ENCODE results near the gene SHCBP1.
"Not testable (repeated sequence)": the region's sequence is repeated elsewhere in the genome, so short reads cannot be mapped to it uniquely, and the experiment has no call there.

SHCBP1 gene, protein sequence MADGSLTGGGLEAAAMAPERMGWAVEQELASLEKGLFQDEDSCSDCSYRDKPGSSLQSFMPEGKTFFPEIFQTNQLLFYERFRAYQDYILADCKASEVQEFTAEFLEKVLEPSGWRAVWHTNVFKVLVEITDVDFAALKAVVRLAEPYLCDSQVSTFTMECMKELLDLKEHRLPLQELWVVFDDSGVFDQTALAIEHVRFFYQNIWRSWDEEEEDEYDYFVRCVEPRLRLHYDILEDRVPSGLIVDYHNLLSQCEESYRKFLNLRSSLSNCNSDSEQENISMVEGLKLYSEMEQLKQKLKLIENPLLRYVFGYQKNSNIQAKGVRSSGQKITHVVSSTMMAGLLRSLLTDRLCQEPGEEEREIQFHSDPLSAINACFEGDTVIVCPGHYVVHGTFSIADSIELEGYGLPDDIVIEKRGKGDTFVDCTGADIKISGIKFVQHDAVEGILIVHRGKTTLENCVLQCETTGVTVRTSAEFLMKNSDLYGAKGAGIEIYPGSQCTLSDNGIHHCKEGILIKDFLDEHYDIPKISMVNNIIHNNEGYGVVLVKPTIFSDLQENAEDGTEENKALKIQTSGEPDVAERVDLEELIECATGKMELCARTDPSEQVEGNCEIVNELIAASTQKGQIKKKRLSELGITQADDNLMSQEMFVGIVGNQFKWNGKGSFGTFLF

DNA sequence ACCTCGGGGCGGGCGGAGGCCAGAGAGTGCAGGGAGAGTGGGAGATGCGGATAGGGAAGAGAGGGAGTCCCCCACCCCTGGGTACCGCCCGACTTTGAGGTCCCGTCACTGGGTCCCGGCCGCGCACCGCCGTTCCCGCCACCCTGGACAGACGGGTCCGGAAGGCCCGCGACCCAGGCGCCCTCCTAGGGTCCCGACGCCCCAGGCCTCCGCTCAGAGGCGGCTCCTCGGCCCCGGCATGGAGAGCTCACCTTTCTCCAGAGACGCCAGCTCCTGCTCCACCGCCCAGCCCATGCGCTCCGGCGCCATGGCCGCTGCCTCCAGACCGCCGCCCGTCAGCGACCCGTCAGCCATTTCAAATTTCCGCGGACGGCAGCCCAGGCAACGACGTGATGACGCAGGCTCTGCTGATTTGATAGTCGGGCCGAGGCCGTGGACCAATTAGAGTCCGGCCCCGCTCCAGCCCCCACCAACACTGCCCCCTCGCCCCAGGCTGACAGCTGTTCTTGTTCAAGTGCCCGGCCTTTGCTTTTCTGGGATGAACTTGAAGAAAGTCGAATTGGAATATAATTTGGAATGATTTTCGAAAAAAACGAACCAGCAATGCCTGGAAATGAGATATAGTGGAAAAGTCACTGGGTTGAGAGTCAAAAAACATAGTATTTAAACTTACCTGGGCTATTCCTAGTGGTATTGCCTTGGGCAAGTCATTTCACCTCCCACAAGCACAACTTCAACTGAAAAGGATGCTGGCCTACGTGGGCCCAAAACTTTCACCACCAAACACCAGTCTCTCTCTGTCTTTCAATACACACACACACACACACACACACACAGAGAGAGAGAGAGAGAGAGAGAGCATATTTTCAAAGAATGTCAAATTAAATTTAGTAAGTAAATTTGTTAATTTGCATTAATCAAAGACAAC, at the start of gene SHCBP1:
TSS of gene SHCBP1 (minus strand) at position 374 of the 928 bp plus-strand sequence. CDS start at position 354, 20 bp downstream.
- DNase-seq, result peak; percentile 74

GRCh38 chr16:46662123-46662522, 40.9 kb upstream of the SHCBP1 start:
- DNase-seq, result no peak

- DNase-seq, result no peak
Observed at GRCh38 chr16:46658925-46659324, 37.7 kb upstream of the SHCBP1 start.

DNA sequence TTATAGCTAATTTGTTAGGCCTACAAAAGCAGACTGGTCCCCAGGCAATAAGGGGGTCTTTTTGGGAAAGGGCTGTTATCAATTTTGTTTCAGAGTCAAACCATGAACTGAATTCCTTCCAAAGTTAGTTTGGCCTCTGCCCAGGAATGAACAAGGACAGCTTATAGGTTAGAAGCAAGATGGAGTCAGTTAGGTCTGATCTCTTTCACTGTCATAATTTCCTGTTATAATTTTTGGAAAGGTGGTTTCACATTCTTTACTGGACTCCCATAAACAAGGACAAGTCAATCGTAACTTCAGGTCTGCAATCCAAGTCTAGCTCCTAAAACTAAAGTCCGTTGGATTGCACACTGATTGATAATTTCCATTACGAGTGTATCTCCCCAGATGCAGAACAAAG, 30.1 kb upstream of the SHCBP1 start:
- no peak for DNase-seq

GRCh38 chr16:46650254-46650623, 29.1 kb upstream of the SHCBP1 start:
- DNase-seq, result no peak

- no peak for DNase-seq
Observed at GRCh38 chr16:46649588-46650253, 28.5 kb upstream of the SHCBP1 start.

DNA sequence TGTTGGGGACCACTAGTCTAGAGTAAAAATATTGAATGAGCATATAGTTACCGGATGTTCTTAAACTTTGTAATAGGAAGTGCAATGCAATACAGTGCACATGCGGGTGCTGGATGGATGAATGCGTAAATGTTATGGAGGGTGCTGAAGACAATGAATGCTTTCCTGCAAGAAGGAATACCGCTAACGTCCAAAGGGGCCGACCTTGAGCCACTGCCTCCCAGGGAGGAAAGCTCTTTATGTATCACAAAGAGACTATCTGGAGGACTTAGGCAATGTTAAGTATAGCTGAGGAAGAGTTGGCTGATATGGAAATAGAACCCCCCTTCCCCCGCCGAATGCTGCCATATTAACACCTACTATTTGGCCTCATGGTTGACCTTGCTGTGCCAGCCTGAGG, 27.5 kb upstream of the SHCBP1 start:
- no peak for DNase-seq

DNA sequence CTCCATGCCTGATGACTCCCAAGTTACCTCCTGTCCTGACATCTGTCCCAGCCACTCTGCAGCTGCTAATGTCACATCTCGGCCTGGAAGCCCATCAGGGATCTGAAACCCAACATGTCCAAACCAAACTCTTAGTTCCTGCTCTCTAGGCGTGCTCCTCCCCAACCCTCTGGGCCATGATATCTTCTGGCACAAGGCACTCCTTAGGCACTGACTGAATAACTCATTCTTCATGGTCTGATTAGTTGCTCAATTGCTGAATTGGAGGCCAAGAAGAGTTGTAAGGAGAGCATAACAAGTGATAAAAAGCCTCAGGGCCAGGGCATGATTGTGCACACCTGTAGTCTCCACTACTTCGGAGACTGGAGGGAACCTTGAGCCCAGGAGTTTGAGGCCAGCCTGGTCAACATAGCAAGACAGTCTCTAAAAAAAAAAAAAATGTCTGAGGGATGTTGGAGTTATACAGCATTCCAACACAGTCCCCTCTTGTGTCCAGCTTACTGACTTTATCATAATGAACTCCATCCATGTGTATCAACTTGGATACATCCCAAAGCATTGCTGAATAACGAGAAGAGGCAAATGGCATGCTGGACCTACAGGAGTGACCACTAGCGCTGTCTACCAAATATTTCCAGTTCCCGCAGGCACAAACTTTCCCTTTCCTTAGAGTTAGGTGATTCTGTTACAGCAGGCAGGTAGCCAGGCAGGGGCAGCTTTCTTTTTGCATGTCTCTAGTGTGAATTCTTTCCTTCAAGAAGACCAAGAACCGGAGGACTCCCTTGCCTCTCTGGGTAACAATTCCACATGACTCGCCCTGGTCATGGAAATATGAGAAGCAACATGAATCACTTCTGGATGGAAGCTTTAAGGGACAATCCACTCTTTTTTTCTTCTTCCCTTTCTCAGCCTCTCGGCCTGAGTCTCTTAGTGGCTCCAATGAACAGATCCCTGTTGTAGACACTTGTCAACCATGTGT, 18.1 kb upstream of the SHCBP1 start:
- DNase-seq, result no peak

DNA sequence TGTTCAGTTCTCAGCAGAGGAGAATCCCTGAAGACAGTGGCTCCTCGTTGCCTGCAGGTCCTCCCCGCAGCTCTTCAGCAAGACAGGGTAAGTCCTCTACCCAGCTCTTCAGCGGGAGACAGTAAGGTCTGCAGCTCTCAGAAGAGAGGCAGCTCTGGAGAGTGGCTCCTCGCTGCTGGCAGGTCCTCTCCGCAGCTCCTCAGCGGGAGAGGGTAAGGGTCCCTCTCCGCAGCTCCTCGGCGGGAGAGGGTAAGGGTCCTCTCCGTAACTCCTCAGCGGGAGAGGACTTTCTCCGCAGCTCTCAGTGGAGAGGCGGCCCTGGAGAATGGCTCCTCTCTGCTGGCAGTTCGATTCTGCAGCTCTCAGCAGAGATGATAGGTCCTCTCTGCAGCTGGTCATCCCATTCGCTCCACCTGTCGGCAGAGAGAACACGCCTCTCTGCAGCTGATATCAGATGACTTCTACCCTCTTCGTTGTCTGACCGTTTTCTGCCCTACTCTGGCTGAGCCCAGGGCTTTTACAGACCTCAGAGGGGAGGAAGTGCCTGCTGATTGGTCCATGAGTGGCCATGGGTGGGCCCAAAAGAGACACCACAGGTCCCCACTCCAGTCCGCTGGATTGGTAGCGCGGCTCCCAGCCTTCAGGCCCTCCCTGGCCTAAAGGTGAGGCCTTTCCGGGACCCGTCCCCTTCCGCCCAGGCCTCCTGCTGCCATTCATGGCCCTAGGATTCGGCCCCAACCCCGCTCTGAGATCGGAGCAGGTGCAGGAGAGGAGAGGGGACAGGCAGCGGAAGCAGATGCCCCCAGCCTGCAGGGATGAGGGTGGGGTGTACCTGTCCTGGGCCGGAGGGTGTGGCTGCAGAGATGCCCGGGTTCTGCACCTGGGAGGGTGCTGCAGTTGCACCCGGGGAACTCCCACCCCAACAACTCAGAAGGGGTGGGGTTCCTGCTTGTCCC, 11.9 kb upstream of the SHCBP1 start:
- DNase-seq, result no peak

GRCh38 chr16:46629331-46630219, 8.4 kb upstream of the SHCBP1 start:
- DNase-seq, result no peak

GRCh38 chr16:46627746-46628145, 6.6 kb upstream of the SHCBP1 start:
- no peak for DNase-seq

- DNase-seq, result not testable (repeated sequence)
Observed at GRCh38 chr16:46626681-46627080, 5.5 kb upstream of the SHCBP1 start.

- DNase-seq, result not testable (repeated sequence)
Observed at GRCh38 chr16:46624862-46625261, 3.7 kb upstream of the SHCBP1 start.

DNA sequence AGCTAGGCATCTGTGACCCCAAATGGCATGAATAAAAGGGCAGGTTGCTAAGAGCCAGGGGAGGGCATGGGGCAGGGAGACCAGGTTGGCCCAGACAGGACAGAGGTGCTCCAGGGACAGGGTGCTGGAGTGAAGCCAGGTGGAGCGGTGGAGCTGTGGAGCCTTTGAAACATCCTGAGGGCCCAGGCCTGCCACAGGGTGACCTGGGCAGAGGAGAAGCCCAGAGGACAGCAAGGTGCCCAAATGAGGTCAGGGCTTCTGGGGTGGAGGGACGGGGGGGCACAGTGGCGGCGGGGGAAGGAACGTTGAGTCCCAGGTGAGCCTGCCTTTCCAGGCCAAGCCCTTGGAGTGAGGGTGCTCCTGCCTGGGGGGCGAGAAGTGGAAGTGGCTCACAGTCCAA, 2.5 kb upstream of the SHCBP1 start:
- not testable (repeated sequence) for DNase-seq

DNA sequence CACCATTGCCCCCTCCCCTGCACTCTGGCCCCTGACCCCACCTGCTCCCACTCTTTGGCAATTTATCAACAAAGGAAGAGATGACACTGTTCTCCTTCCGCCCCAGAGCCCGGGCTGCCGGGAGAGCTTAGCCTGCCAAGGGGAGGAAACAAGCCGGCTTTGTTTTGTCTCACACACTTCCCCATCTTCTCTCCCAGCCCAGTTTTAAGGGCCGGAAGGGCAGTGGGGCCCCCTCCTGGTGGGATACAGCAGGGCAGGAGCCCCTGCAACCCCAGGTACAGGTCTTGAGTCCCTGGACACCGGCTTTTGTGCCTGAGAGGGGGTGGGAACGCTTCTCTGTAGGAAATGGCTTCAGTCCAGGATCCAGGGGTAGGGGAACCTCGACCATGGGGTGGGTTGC, 2.1 kb upstream of the SHCBP1 start:
- DNase-seq, result not testable (repeated sequence)

DNA sequence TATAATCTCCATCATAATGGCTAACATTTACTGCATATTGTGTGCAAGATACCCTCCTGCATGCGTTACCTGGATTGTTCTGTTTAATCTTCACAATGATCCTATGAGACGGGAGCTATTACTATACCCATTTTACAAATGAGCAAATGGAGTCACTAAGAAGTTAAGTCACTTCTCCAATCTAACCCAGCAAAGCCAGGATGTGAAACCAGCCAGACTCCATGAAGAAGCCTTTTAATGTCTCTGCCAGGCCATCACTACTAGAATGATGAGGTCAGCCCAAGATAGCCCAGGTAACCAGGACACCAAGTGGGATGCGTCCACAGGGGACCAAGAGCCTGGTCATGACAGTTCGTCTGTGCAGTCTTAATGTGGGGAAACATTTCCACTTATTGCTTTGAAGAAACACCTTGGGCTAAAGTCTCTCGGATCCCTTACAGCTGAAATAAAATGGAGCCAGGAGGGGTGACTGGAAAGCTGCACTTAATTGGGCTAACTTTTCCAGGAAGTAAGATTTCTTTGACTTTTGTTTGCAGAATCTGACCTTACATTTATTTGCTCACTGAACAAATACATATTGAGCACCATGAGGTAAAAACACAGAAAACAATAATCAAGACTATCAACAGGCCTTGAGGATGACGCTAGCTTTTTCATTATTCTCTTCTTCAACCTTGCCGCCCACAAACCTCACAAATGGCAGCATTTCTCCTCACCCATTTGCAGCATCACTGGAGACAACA, 926 bp upstream of the SHCBP1 start:
- no peak for DNase-seq

DNA sequence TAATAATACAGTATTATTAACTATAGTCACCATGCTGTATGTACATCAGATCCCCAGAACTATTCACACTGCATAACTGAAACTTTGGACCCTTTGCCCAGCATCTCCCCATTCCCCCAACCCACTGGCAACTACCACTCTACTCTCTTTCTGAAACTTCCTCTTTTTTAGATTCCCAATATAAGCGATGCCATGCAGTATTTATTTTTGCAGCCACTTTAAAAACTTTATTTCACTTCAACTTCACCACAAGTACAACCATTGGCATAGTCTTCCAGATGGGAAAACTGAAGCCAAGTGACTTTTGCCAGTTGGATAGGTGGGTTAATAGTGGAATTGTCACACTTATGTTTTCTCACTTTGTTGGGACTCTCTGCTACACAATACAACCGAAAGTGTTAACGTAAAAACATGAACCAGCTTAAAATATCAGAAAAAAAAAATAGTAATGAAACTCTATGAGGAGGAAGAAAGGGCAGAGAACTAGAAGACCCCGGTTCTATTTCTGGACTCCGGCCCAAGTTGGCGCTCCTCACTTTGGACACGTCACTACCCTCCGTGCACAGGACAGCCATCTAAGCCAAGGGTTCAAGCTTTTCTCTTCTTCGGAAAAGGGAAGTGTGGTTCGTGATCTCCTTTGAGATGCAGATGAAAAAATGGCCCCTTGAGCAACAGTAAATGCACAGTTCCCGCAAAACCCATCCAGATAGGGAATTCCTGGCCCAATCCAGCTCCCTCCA, 743 bp downstream of the SHCBP1 start:
- no peak for DNase-seq

DNA sequence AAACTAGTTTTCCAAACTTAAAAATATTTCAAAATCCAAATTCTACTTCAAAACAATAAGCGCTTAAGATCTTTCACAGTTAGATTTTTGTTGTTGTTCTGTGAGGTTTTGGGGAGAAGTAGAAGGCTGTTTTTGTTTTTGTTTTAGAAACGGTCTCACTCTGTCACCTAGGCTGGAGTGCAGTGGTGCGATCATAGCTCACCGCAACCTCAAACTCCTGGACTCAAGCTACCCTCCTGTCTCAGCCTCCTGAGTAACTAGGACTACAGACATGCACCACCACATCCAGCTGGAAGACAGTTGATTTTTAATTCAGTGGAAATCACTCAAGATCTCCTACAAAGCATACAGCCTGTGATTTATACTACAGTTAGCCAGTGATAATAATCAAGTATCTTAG, 2.7 kb downstream of the SHCBP1 start:
- DNase-seq, result no peak
